ENCODE results near the gene AP1B1. TPM values are rescaled to one million over a fixed set of nuclear protein-coding genes. Genes with fewer than 3 reads are reported as not detected.

AP1B1 gene
- total RNA-seq, 1 experiment from 2014 or later: 69.5 TPM

GRCh38 chr22:29313576-29314466 is 74.5 kb downstream of the AP1B1 start:
- POLR2A ChIA-PET: interaction anchor here (0.6 kb wide), 2 partner anchors 565 to 1402 kb away, joined by 3 read pairs; no protein-coding TSS in a partner anchor
- CTCF ChIA-PET: interaction anchor here (0.6 kb wide), 1 partner anchor 525 kb away, joined by 4 read pairs; no protein-coding TSS in a partner anchor
- no peak for DNase-seq (ENCODE audit: unreplicated experiment)

GRCh38 chr22:29313126-29313575 is 75.2 kb downstream of the AP1B1 start:
- CTCF ChIA-PET: interaction anchor here (0.6 kb wide), 1 partner anchor 524 kb away, joined by 4 read pairs; no protein-coding TSS in a partner anchor
- peak; percentile 49 for TF ChIP-seq CTCF (IDR thresholded peaks at IDR 0.05; ENCODE audit: unreplicated experiment)
- H3K27me3 Mint-ChIP-seq (ENCODE audit: insufficient read depth, unreplicated experiment): peaks cover 27% of the 10 kb centered on the region

More at GRCh38 chr22:29313576-29314466, 74.5 kb downstream of the AP1B1 start:
- H3K4me1 Mint-ChIP-seq (ENCODE audit: insufficient read depth, unreplicated experiment): peaks cover 22% of the 10 kb centered on the region
- peaks cover 27% of the 10 kb centered on the region for H3K27me3 Mint-ChIP-seq (ENCODE audit: insufficient read depth, unreplicated experiment)
- H3K9me3 Mint-ChIP-seq (ENCODE audit: unreplicated experiment): no peaks in the 10 kb centered on the region
- no TSS peak for BruUV-seq (replicated peaks)
- intact Hi-C loops (cut with micrococcal nuclease): no loop called here
- H3K36me3 Mint-ChIP-seq (ENCODE audit: insufficient read depth, unreplicated experiment): peaks cover 6% of the 10 kb centered on the region
- no peak overlapping the region for H3K27ac Mint-ChIP-seq (ENCODE audit: low read depth, unreplicated experiment)
- TF ChIP-seq CTCF (IDR thresholded peaks at IDR 0.05; ENCODE audit: unreplicated experiment): no peak
- no peak overlapping the region for H3K4me3 Mint-ChIP-seq (ENCODE audit: unreplicated experiment)

GRCh38 chr22:29312218-29313125 is 75.9 kb downstream of the AP1B1 start:
- BruUV-seq (replicated peaks): TSS peak; percentile 30
- POLR2A ChIA-PET: interaction anchor here (0.6 kb wide), 1 partner anchor 511 kb away, joined by 4 read pairs; no protein-coding TSS in a partner anchor

More at GRCh38 chr22:29313126-29313575, 75.2 kb downstream of the AP1B1 start:
- no peak for DNase-seq (ENCODE audit: unreplicated experiment)
- Mint-ChIP-seq H3K4me3 (ENCODE audit: unreplicated experiment) (no peak overlapping the region), H3K4me1 (ENCODE audit: insufficient read depth, unreplicated experiment) (peaks cover 26% of the 10 kb centered on the region), H3K36me3 (ENCODE audit: insufficient read depth, unreplicated experiment) (peaks cover 10% of the 10 kb centered on the region), H3K27ac (ENCODE audit: low read depth, unreplicated experiment) (no peak overlapping the region), H3K9me3 (ENCODE audit: unreplicated experiment) (no peaks in the 10 kb centered on the region)
- intact Hi-C loops (cut with micrococcal nuclease): no loop called here
- POLR2A ChIA-PET: interaction anchor here (0.6 kb wide), 2 partner anchors 512 to 566 kb away, joined by 3 to 4 read pairs; no protein-coding TSS in a partner anchor
- no TSS peak for BruUV-seq (replicated peaks)

More at GRCh38 chr22:29312218-29313125, 75.9 kb downstream of the AP1B1 start:
- Mint-ChIP-seq H3K4me3 (ENCODE audit: unreplicated experiment) (no peak overlapping the region), H3K27ac (ENCODE audit: low read depth, unreplicated experiment) (peak overlapping the region; percentile 61), H3K9me3 (ENCODE audit: unreplicated experiment) (no peaks in the 10 kb centered on the region), H3K36me3 (ENCODE audit: insufficient read depth, unreplicated experiment) (peaks cover 10% of the 10 kb centered on the region), H3K27me3 (ENCODE audit: insufficient read depth, unreplicated experiment) (peaks cover 27% of the 10 kb centered on the region), H3K4me1 (ENCODE audit: insufficient read depth, unreplicated experiment) (peaks cover 26% of the 10 kb centered on the region)
- CTCF ChIA-PET: no interaction called here
- no peak for TF ChIP-seq CTCF (IDR thresholded peaks at IDR 0.05; ENCODE audit: unreplicated experiment)
- intact Hi-C loops (cut with micrococcal nuclease): no loop called here
- no peak for DNase-seq (ENCODE audit: unreplicated experiment)

Data from MCF 10A (cell line).